IPS-18c (cell line): ENCODE data around the gene BTBD9.

Experiments
- H3K4me3 ChIP-seq: 2 replicates; pipeline ENCODE4 v1.7.0; 2013; ENCODE audit warnings: low read depth, mild to moderate bottlenecking, low read length, moderate library complexity; ENCODE audit not compliant: insufficient read depth
- H3K9me3 ChIP-seq: one replicate; pipeline ENCODE4 v1.6.1; 2013; ENCODE audit warnings: mild to moderate bottlenecking, low read length, moderate library complexity; ENCODE audit not compliant: control insufficient read depth, insufficient read depth

The BTBD9 gene

DNA sequence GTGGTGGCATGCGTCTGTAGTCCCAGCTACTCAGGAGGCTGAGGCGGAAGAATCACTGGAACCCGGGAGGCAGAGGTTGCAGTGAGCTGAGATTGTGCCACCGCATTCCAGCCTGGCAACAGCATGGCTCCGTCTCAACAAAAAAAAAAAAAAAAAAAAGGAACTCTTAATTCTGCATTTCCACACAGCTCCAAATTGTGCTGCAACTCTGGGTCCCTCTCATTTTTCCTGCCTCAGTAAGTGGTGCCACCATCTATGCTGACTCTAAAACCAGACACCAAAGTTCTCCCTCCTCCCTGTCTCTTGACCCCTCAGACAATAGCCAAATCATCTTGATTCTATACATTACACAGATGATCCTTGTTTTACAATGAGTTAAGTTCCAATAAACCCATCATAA, 133.9 kb downstream of the BTBD9 start:
- Histone ChIP-seq H3K9me3 (no peaks in the 10 kb centered on the region), H3K4me3 (no peak overlapping the region)

DNA sequence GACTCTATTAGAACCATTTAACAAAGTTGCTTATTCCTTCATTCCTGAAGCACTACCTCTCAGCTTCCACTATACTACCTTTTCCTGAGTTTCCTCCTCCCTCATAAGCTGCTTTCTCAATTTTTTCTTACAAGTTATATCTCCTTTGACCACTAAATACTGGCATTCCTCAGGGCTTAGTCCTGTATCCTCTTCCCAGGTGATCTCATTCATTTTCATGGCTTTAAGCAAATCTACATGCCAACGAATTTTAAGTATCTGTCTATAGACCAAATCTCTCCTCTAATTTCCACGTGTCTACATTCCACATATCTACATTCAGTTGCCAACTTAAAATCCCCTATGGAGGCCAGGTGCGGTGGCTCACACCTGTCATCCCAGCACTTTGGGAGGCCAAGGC, 134.7 kb downstream of the BTBD9 start:
- no peaks in the 10 kb centered on the region for H3K9me3 ChIP-seq
- H3K4me3 ChIP-seq = no peak overlapping the region

DNA sequence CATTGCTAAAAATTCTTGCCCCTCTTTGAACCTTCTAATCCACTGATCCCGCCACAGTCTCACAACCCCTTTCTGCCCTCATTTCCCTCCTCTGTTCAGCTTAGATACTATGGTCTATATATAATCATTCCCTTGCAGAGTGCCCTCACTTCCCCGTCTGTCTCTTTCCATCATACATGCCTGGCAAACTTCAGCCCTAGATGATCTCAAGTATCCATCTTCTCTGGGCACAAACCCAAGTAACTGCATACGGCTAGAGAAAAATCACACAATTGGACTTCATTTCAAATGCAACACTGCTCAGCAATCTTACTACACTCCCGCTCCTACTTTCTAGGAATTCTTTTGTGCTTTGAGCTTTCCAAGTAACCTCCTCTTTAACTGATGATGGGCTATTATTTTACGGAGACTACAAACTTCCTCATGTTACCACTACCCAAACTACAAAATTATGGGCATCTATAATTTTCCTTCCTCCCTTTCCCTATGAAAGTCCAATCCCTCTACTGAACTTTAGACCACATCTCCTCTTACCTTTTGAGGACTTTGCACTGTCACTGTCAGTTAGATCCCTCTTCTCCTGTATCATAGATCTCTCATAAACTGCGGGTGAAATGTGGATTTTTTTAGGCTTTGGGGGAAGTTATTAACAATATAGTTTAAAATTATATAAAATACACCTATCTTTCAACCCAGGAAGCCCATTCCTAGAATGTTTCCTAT, 135.6 kb downstream of the BTBD9 start:
- Histone ChIP-seq H3K9me3 (no peaks in the 10 kb centered on the region), H3K4me3 (no peak overlapping the region)

DNA sequence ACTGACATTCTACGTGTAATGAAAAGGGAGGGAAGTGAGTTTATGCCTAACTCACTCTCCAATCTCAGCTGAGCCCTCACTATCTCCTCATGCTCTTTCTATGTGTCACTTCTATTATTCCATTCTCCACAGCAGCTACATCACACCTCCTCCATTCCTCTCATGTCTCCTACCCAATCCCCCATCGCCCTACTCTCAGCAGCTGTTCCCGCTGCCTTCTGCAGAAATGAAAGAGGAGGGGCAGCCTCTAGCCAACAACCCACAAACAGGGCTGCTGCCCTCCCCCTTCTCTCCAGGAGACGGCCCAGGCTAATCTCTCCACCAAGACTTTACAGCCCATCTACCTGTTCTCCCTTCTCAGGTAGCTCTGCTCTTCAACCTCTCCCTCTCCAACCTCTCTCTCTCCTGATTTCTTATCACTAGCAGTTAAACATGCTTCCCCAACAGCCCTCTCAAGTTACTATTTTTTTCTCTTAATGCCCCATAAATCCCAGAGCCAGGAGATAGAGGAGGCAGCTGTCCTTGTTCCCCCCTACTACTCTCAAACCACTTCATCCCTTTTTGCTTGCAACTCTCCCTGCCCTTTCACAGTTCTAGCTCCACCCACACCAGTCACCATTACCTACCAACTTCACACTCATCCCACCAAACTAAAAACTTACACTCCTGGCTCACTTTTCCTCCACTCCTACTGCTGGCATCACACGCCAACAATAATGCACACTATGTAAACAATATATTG, 136.5 kb downstream of the BTBD9 start:
- no peaks in the 10 kb centered on the region for H3K9me3 ChIP-seq
- H3K4me3 ChIP-seq = no peak overlapping the region

DNA sequence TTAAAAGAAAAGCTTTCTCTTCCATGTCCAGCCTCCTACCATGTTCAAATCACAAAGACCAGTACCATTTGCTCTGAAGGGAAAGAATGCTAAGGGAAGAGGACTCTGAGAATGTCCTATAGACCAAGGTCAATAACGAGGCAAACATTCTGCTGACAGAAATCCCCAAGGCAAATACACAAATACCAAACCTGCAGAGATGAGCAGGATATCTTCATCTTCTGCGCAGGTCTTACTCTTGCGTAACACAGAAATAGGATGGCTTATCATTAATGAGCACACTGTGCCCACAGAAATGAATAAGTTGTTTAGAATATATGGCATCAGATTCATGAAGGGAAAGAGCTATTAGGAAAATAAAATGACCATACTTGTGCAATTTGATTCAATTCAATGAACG, 137.3 kb downstream of the BTBD9 start:
- Histone ChIP-seq H3K9me3 (no peaks in the 10 kb centered on the region), H3K4me3 (no peak overlapping the region)

DNA sequence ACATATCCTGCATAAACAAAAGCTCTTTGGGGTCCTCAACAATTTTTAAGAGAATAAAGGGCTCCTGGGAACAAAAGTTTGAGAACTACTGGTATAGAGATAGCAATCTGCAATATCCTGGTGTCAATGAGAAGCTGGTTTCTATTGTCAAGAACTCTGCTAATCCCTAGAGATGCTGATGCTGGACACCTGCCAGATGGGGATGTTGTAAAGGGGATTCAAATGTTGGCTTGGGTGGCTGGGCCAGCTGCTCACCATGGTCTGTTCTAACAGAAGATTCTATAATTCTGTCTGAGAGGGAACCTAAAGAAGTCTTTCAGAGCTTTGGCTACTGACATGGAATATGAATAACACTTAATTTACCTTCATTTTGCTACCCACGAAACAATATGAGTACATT, 137.8 kb downstream of the BTBD9 start:
- Histone ChIP-seq H3K9me3 (no peaks in the 10 kb centered on the region), H3K4me3 (no peak overlapping the region)

DNA sequence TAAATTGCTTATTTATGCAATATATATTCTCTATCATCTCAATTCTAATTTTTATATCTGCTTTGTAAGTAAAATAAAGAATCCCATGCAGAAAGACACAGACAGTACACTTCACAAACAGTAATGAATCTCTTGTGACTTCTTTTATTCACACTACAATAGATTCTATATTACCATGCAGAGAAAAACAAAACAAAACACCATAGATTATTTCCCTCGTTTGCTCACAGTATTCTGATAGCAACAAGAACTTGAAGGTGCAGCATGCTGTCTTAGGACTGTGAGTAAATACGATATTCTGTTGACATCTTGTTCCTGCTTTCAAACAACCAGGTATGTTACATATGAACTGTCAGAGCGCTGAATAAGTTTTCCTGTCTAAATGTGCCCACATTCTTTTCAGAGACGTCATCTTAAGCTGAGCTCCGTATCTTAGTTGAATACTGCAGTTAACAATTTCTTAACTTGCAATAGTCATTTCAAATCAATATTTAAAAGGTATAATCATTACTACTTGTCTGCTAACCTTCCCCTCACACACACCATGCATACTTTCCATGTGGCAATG, 140.1 kb downstream of the BTBD9 start:
- Histone ChIP-seq H3K9me3 (no peaks in the 10 kb centered on the region), H3K4me3 (no peak overlapping the region)

DNA sequence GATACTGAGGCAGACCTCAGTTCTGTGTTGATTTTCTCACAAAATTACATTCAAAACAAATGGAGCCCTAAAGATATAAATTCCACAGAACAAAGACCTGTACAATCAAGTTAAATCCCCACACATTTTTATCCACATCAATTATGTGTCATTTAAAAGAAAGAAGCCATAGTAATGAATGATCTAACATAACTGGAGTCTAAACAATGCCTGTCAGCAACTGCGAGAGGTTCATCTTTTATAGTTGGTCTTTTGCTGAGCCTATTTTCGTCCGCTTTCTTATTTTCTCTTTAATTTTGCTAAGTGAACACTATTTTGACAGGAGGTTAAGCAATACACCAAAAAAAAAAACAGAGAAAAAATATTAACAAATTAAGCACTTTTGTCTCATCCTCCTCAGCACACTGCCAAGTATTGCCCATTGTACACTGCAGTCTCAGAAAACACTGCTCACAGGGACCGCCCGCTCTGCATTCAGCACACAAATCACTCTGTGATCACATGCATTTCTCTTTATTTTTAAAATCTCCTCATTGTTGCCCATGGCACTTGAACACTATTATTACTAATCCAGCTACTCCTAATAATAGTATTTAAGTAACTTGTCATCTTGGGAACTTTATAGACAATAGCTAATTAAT, 140.8 kb downstream of the BTBD9 start:
- Histone ChIP-seq H3K9me3 (no peaks in the 10 kb centered on the region), H3K4me3 (no peak overlapping the region)

DNA sequence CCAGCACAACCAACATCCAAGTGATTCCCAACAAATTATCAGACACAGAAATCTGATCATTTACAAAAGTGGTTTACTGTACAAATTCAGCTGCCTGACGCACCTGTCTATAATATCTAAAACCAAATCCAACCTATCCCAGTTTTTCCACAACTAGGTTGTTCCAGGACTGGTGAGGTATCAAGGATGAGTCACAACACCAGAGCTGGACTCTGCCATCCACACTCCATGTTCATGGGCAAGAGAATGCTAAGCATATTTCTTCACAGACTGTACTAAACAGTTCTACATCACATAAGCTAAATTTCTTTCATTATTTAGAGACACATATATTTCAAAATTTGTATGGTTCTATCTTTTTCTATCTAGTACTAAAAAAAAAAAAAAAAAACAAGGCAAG, 141.6 kb downstream of the BTBD9 start:
- Histone ChIP-seq H3K9me3 (no peaks in the 10 kb centered on the region), H3K4me3 (no peak overlapping the region)

DNA sequence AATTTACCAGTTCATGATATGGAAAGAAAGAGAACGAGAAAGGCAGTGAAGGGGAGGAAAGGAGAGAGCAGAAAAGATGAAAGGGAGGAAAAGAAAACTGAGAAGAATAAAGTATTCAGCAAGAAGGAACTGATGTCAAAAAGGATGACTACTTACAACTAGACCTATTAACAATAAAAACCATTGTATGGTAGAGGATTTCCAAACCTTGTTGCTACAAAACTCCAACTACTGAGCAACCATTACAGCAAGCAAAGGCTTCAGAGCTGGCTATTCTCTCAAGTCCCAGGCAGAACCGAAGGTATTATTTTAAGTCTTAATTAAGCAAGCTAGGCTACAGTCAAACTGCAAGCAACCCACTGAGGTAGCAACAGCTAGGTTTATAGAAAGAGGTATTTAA, 142.2 kb downstream of the BTBD9 start:
- Histone ChIP-seq H3K4me3 (no peak overlapping the region), H3K9me3 (no peaks in the 10 kb centered on the region)

DNA sequence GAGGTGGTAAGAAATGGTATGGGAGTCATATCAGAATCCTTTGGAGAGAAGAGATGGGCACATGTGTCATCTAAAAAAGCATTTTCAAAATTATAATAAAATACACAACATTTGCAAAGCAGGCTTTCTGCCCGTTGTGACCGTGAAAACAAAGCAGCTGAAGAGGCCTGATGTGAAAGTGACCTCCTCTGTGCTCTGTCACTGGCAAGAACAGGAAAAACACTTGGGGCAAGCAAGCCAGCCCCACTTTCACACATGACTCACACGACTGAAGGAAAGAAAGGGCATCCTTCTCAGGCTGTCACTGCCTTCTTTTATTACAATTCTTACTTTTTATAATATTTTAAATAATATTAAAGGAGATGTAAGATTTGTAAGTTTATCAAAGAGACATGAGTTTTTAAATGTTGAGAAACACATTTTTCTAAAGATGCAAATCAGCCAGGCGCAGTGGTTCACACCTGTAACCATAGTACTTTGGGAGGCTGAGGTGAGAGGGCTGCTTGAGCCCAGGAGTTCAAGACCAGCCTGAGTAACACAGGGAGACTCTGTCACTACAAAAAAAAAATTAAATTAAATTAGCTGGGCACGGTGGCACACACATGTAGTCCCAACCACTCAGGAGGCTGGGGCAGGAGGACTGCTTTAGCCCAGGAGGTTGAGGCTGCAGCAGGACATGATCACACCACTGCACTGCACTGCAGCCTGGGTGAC, 143.7 kb downstream of the BTBD9 start:
- Histone ChIP-seq H3K4me3 (no peak overlapping the region), H3K9me3 (no peaks in the 10 kb centered on the region)

DNA sequence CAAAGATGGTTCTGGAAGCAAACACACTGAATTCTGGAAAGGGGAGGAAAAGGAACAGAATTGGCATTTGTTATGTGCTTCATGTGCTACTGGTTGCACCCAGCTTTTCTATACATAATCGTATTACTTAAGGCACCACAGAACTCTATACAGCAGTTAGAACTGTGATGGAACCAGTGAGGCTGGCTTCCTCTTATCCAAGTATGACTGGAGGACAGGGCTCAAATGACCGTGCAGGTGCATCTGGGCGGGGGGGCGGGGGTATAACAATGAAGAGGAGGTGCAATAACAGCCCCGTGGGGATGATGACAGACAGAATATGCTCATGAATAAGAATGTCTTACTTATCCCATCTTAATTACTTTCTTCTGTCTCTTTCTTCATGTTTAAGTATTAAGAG, 144.2 kb downstream of the BTBD9 start:
- Histone ChIP-seq H3K4me3 (no peak overlapping the region), H3K9me3 (no peaks in the 10 kb centered on the region)

DNA sequence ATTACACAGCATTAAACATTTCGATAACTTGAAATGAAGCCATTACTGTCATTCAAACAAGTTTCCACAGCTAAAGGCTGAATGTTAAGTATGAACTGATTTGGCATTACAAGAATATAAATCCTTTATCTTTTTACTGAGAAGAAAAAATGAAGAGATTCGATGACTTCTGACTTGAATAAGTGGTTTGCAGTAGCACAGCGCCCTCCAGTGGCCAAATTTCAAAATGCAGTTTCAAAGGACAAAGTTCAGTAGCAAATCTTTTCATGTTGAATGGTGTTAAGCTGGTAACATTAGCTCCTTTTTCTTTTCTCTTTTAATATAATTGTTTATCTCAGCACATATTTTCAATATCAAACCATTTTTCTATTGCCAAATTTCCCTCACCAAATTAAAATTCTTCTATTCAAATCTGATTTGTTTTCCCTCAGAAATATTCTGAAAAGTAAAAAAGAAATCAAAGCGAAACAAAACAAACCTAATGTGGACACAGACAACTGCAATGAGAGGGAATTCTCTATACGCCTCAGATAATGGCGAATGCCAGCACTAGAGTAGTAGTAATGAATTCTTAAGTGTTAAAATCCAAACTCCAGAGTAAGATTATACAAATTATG, 145.7 kb downstream of the BTBD9 start:
- Histone ChIP-seq H3K9me3 (no peaks in the 10 kb centered on the region), H3K4me3 (no peak overlapping the region)

DNA sequence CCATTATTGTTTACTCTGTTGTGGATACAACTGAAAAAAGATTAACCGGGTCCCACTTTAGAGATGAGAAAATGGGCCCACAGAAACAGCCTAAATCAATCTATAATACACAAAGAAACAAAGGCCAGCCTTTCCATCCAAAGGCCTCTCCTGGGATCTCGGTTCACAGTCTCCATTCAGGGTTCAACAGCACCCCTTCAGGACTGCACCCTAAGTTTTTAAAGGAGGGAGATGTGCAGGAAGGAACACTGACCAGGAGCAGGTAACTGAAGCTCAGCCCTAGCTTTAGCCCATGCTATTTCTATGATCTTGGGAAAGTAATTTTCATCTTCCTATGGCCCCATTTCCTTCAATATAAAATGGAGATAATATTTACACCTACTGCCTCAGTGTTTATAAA, 147.7 kb downstream of the BTBD9 start:
- Histone ChIP-seq H3K4me3 (no peak overlapping the region), H3K9me3 (no peaks in the 10 kb centered on the region)

DNA sequence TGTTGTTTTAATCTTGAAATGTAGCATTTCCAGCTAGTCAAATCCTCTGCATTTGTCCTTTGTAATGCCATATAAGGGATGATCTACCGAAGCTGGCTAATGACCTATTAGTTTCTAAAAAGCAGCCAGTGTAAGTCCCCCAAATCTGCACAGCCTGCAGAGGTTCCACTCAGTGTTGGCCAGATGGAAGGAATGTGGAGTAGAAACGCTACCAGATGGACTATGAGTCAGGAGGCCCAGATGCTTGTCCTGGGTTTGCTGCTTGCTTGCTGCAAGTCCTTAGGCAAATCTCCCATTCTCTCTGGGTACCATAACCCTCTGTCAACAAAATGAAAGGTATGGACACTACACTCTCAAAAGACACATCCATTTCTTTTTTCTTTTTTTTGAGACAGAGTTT, 149.8 kb downstream of the BTBD9 start:
- Histone ChIP-seq H3K4me3 (no peak overlapping the region), H3K9me3 (no peaks in the 10 kb centered on the region)

DNA sequence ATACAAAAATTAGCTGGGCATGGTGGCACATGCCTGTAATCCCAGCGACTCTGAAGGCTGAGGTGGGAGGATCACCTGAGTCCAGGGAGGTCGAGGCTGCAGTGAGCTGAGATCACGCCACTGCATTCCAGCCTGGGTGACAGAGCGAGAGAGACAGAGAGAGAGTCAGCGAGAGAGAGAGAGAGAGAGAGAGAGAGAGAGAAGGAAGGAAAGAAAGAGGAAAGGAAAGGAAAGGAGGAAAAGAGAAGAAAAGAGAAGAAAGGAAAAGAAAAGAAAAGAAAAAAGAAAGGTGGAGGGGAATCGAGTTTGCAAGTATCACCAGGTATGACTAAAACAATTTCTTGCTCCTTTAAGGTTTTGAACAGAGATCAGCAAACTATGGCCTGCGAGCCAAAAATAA, 152.3 kb downstream of the BTBD9 start:
- Histone ChIP-seq H3K4me3 (no peak overlapping the region), H3K9me3 (no peaks in the 10 kb centered on the region)

DNA sequence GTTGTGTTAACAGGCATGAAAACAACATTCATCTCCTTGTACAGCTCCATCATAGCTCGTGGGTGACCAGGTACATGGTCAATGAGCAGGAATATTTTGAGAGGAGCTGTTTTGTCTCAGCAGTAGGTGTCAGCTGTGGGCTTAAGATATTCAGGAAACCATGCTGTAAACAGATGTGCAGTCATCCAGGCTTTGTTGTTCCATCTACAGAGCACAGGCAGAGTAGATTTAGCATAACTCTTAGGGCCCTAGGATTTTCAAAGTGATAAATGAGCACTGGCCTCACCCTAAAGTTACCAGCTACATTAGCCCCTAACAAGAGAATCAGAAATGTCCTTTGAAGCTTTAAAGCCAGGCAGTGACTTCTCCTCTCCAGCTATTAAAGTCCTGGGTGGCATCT, 154.2 kb downstream of the BTBD9 start:
- Histone ChIP-seq H3K4me3 (no peak overlapping the region), H3K9me3 (no peaks in the 10 kb centered on the region)
